Measurements from ENCODE around the gene ALDOB. TPM values are rescaled to one million over a fixed set of nuclear protein-coding genes. Genes with fewer than 3 reads are reported as not detected.

Gene ALDOB
- not detected in 2 replicates for total RNA-seq

GRCh38 chr9:101435601-101436079 lies at the start of gene ALDOB:
TSS of gene ALDOB (minus strand) at chr9:101435774. CDS start at chr9:101430887, 4,887 bp downstream.

GRCh38 chr9:101398068-101398929 lies 37.3 kb downstream of the ALDOB start, which contains the start of the genes MRPL50 and ZNF189:
TSS of gene MRPL50 (minus strand) at chr9:101398618. CDS start at chr9:101398592, 26 bp downstream.
TSS of gene ZNF189 (plus strand) at chr9:101398851. CDS start at chr9:101399157, 306 bp downstream.

GRCh38 chr9:101384873-101385536 lies 50.6 kb downstream of the ALDOB start, which contains the start of gene BAAT:
TSS of gene BAAT (minus strand) at chr9:101385006. CDS start at chr9:101371404, 13,602 bp downstream.

Other genes starting within 250 kb of the ALDOB start
- 0.06 and 0.24 TPM in 2 replicates for gene BAAT, start 50.8 kb downstream of the ALDOB start, total RNA-seq
- 9.4 and 10.6 TPM in 2 replicates for gene MRPL50, start 37.2 kb downstream of the ALDOB start, total RNA-seq
- gene ZNF189, start 36.9 kb downstream of the ALDOB start, total RNA-seq: 11.5 and 14.8 TPM in 2 replicates
- gene RNF20, start 98.1 kb upstream of the ALDOB start, total RNA-seq: 14.7 and 16.6 TPM in 2 replicates
- gene PPP3R2, start 159.2 kb upstream of the ALDOB start, total RNA-seq: not detected in 2 replicates

All from cardiac ventricle fibroblast (primary cell).